Activated naive CD4-positive, alpha-beta T cell treated with anti-CD3 and anti-CD28 coated beads, Interleukin-2, amount 50 U/mL, for 24 hours (primary cell): ENCODE data around the gene COPS8.

Source experiments
- H3K27ac Mint-ChIP-seq: one replicate; pipeline ENCODE4 v1.8.0; 2021; ENCODE audit warnings: mild to moderate bottlenecking, mixed read lengths
- H3K27me3 Mint-ChIP-seq: one replicate; pipeline ENCODE4 v1.8.0; 2021; ENCODE audit warnings: mixed read lengths
- H3K36me3 Mint-ChIP-seq: one replicate; pipeline ENCODE4 v1.8.0; 2021; ENCODE audit warnings: mixed read lengths
- H3K4me1 Mint-ChIP-seq: one replicate; pipeline ENCODE4 v1.8.0; 2021; ENCODE audit warnings: mixed read lengths
- H3K4me3 Mint-ChIP-seq: one replicate; pipeline ENCODE4 v1.8.0; 2021; ENCODE audit warnings: mild to moderate bottlenecking, mixed read lengths
- H3K9me3 Mint-ChIP-seq: one replicate; pipeline ENCODE4 v1.8.0; 2021; ENCODE audit warnings: mixed read lengths

The COPS8 gene

GRCh38 chr2:237085248-237086221 is at the start of gene COPS8:
TSS of gene COPS8 (plus strand) at chr2:237085889. CDS start at chr2:237085965, 76 bp downstream.
- Mint-ChIP-seq H3K27ac (peak within 1 kb of the TSS; percentile 99), H3K36me3 (peaks cover 3% of the 10 kb centered on the region), H3K4me3 (peak within 1 kb of the TSS; percentile 100), H3K9me3 (no peaks in the 10 kb centered on the region), H3K27me3 (no peaks in the 10 kb centered on the region), H3K4me1 (peaks cover 38% of the 10 kb centered on the region)

GRCh38 chr2:237039301-237040031 is 46.2 kb upstream of the COPS8 start:
- Mint-ChIP-seq H3K27ac (no peak overlapping the region), H3K4me1 (no peaks in the 10 kb centered on the region), H3K9me3 (no peaks in the 10 kb centered on the region), H3K4me3 (no peak overlapping the region), H3K36me3 (no peaks in the 10 kb centered on the region), H3K27me3 (peaks cover 3% of the 10 kb centered on the region)

- H3K36me3 Mint-ChIP-seq = no peaks in the 10 kb centered on the region
- H3K9me3 Mint-ChIP-seq = no peaks in the 10 kb centered on the region
- H3K4me3 Mint-ChIP-seq = no peak overlapping the region
- no peak overlapping the region for H3K27ac Mint-ChIP-seq
- peaks cover 3% of the 10 kb centered on the region for H3K27me3 Mint-ChIP-seq
- no peaks in the 10 kb centered on the region for H3K4me1 Mint-ChIP-seq
Observed at GRCh38 chr2:237041231-237041630, 44.5 kb upstream of the COPS8 start.

- Mint-ChIP-seq H3K4me1 (no peaks in the 10 kb centered on the region), H3K36me3 (peaks cover under 1% of the 10 kb centered on the region), H3K4me3 (no peak overlapping the region), H3K27me3 (peaks cover 3% of the 10 kb centered on the region), H3K27ac (no peak overlapping the region), H3K9me3 (peaks cover 1% of the 10 kb centered on the region)
Observed at GRCh38 chr2:237042101-237042500, 43.6 kb upstream of the COPS8 start.

- H3K27me3 Mint-ChIP-seq = peaks cover 3% of the 10 kb centered on the region
- peaks cover 11% of the 10 kb centered on the region for H3K9me3 Mint-ChIP-seq
- no peak overlapping the region for H3K4me3 Mint-ChIP-seq
- no peaks in the 10 kb centered on the region for H3K4me1 Mint-ChIP-seq
- no peak overlapping the region for H3K27ac Mint-ChIP-seq
- H3K36me3 Mint-ChIP-seq = peaks cover 4% of the 10 kb centered on the region
Observed at GRCh38 chr2:237043866-237044265, 41.8 kb upstream of the COPS8 start.

GRCh38 chr2:237044281-237044680 is 41.4 kb upstream of the COPS8 start:
- H3K4me1 Mint-ChIP-seq = no peaks in the 10 kb centered on the region
- no peak overlapping the region for H3K27ac Mint-ChIP-seq
- peaks cover 12% of the 10 kb centered on the region for H3K9me3 Mint-ChIP-seq
- peaks cover 3% of the 10 kb centered on the region for H3K27me3 Mint-ChIP-seq
- H3K4me3 Mint-ChIP-seq = no peak overlapping the region
- H3K36me3 Mint-ChIP-seq = peaks cover 4% of the 10 kb centered on the region

- H3K9me3 Mint-ChIP-seq = peaks cover 18% of the 10 kb centered on the region
- H3K27ac Mint-ChIP-seq = no peak overlapping the region
- no peak overlapping the region for H3K4me3 Mint-ChIP-seq
- H3K4me1 Mint-ChIP-seq = no peaks in the 10 kb centered on the region
- H3K36me3 Mint-ChIP-seq = peaks cover 4% of the 10 kb centered on the region
- H3K27me3 Mint-ChIP-seq = peaks cover 3% of the 10 kb centered on the region
Observed at GRCh38 chr2:237045449-237045848, 40.2 kb upstream of the COPS8 start.

- Mint-ChIP-seq H3K36me3 (peaks cover 4% of the 10 kb centered on the region), H3K9me3 (peaks cover 18% of the 10 kb centered on the region), H3K27ac (no peak overlapping the region), H3K27me3 (no peaks in the 10 kb centered on the region), H3K4me3 (no peak overlapping the region), H3K4me1 (no peaks in the 10 kb centered on the region)
Observed at GRCh38 chr2:237048595-237048994, 37.1 kb upstream of the COPS8 start.

- no peaks in the 10 kb centered on the region for H3K4me1 Mint-ChIP-seq
- peaks cover 4% of the 10 kb centered on the region for H3K36me3 Mint-ChIP-seq
- no peak overlapping the region for H3K4me3 Mint-ChIP-seq
- peaks cover 18% of the 10 kb centered on the region for H3K9me3 Mint-ChIP-seq
- H3K27ac Mint-ChIP-seq = no peak overlapping the region
- no peaks in the 10 kb centered on the region for H3K27me3 Mint-ChIP-seq
Observed at GRCh38 chr2:237051861-237052260, 33.8 kb upstream of the COPS8 start.

GRCh38 chr2:237053066-237053465 is 32.6 kb upstream of the COPS8 start:
- peaks cover 11% of the 10 kb centered on the region for H3K9me3 Mint-ChIP-seq
- no peaks in the 10 kb centered on the region for H3K27me3 Mint-ChIP-seq
- no peak overlapping the region for H3K4me3 Mint-ChIP-seq
- H3K4me1 Mint-ChIP-seq = no peaks in the 10 kb centered on the region
- peaks cover 1% of the 10 kb centered on the region for H3K36me3 Mint-ChIP-seq
- H3K27ac Mint-ChIP-seq = no peak overlapping the region

GRCh38 chr2:237055386-237056100 is 30.1 kb upstream of the COPS8 start:
- Mint-ChIP-seq H3K36me3 (no peaks in the 10 kb centered on the region), H3K9me3 (no peaks in the 10 kb centered on the region), H3K4me1 (peaks cover 4% of the 10 kb centered on the region), H3K27ac (no peak overlapping the region), H3K27me3 (no peaks in the 10 kb centered on the region), H3K4me3 (no peak overlapping the region)

- Mint-ChIP-seq H3K4me3 (no peak overlapping the region), H3K27me3 (no peaks in the 10 kb centered on the region), H3K36me3 (no peaks in the 10 kb centered on the region)
Observed at GRCh38 chr2:237056287-237056875, 29.3 kb upstream of the COPS8 start.

GRCh38 chr2:237057107-237057506 is 28.6 kb upstream of the COPS8 start:
- Mint-ChIP-seq H3K27me3 (no peaks in the 10 kb centered on the region), H3K36me3 (no peaks in the 10 kb centered on the region), H3K9me3 (no peaks in the 10 kb centered on the region), H3K27ac (no peak overlapping the region), H3K4me1 (peaks cover 4% of the 10 kb centered on the region), H3K4me3 (no peak overlapping the region)

More at GRCh38 chr2:237056287-237056875, 29.3 kb upstream of the COPS8 start:
- Mint-ChIP-seq H3K4me1 (peaks cover 4% of the 10 kb centered on the region), H3K9me3 (no peaks in the 10 kb centered on the region), H3K27ac (no peak overlapping the region)

GRCh38 chr2:237057893-237058300 is 27.8 kb upstream of the COPS8 start:
- H3K4me3 Mint-ChIP-seq = no peak overlapping the region
- no peaks in the 10 kb centered on the region for H3K9me3 Mint-ChIP-seq
- peaks cover 4% of the 10 kb centered on the region for H3K4me1 Mint-ChIP-seq
- no peaks in the 10 kb centered on the region for H3K27me3 Mint-ChIP-seq
- H3K36me3 Mint-ChIP-seq = no peaks in the 10 kb centered on the region
- no peak overlapping the region for H3K27ac Mint-ChIP-seq

GRCh38 chr2:237058423-237058822 is 27.3 kb upstream of the COPS8 start:
- peaks cover 4% of the 10 kb centered on the region for H3K4me1 Mint-ChIP-seq
- no peak overlapping the region for H3K4me3 Mint-ChIP-seq
- H3K27me3 Mint-ChIP-seq = no peaks in the 10 kb centered on the region
- H3K36me3 Mint-ChIP-seq = no peaks in the 10 kb centered on the region
- H3K27ac Mint-ChIP-seq = no peak overlapping the region
- no peaks in the 10 kb centered on the region for H3K9me3 Mint-ChIP-seq
